GM23338 (cell line): ENCODE data around the gene F3.

Experiments used
- CTCF ChIP-seq, 2 experiments: fragments of 200-600 bp in 1 of 2; sonication (generic) in 1 of 2; conservative IDR thresholded peaks; 2 replicates each; pipeline versions ENCODE4 v1.5.1 to v1.6.1; 2016 to 2017; ENCODE audit warnings: antibody characterized with exemption in 2 of 2, low read depth in 2 of 2, mild to moderate bottlenecking in 2 of 2, moderate library complexity in 1 of 2
- EZH2phosphoT487 ChIP-seq: fragments of 200-600 bp; sonication (generic); IDR thresholded peaks from one replicate; pipeline ENCODE4 v1.8.1; 2018; ENCODE audit warnings: antibody characterized with exemption; ENCODE audit not compliant: unreplicated experiment
- REST ChIP-seq: IDR thresholded peaks from one replicate; pipeline ENCODE4 v1.6.1; 2018; ENCODE audit warnings: antibody characterized with exemption; ENCODE audit not compliant: unreplicated experiment
- ZNF462 ChIP-seq: fragments of 250-450 bp; sonication (Bioruptor Pico); IDR thresholded peaks from 2 replicates; pipeline ENCODE4 v1.5.0; 2020; ENCODE audit warnings: mild to moderate bottlenecking, moderate library complexity

GRCh38 chr1:94549706-94550105 lies 8.1 kb upstream of the F3 start:
- TF ChIP-seq CTCF (conservative IDR thresholded peaks at IDR 0.05; ENCODE audit: low read depth in 2 of 2): no peak
- no peak for TF ChIP-seq REST
- no peak for TF ChIP-seq EZH2phosphoT487
- no peak for TF ChIP-seq ZNF462
